Neuron (in vitro differentiated cells): ENCODE data around the gene RAB42.
"Not testable (repeated sequence)": the region's sequence is repeated elsewhere in the genome, so short reads cannot be mapped to it uniquely, and the experiment has no call there.

ENCODE experiments used
- H2AFZ ChIP-seq: one replicate; pipeline ENCODE4 v1.6.1; 2013; ENCODE audit warnings: low read depth, mild to moderate bottlenecking, inconsistent platforms, low read length, moderate library complexity
- H3K27me3 ChIP-seq: one replicate; pipeline ENCODE4 v1.6.1; 2013; ENCODE audit warnings: low read length; ENCODE audit not compliant: insufficient read depth
- H3K36me3 ChIP-seq: one replicate; pipeline ENCODE4 v1.6.1; 2013; ENCODE audit warnings: low read length; ENCODE audit not compliant: insufficient read depth
- H3K4me1 ChIP-seq: one replicate; pipeline ENCODE4 v1.6.1; 2013; ENCODE audit warnings: low read length; ENCODE audit not compliant: insufficient read depth
- H3K4me3 ChIP-seq: 2 replicates; pipeline ENCODE4 v1.5.1; 2013; ENCODE audit warnings: mild to moderate bottlenecking, low read length, moderate library complexity
- H3K9me3 ChIP-seq: one replicate; pipeline ENCODE4 v1.6.1; 2013; ENCODE audit warnings: low read length

The RAB42 gene

GRCh38 chr1:28577052-28577678, 14.9 kb upstream of the RAB42 start:
- H3K27me3 ChIP-seq = no peaks in the 10 kb centered on the region
- H3K36me3 ChIP-seq = peaks cover 52% of the 10 kb centered on the region

DNA sequence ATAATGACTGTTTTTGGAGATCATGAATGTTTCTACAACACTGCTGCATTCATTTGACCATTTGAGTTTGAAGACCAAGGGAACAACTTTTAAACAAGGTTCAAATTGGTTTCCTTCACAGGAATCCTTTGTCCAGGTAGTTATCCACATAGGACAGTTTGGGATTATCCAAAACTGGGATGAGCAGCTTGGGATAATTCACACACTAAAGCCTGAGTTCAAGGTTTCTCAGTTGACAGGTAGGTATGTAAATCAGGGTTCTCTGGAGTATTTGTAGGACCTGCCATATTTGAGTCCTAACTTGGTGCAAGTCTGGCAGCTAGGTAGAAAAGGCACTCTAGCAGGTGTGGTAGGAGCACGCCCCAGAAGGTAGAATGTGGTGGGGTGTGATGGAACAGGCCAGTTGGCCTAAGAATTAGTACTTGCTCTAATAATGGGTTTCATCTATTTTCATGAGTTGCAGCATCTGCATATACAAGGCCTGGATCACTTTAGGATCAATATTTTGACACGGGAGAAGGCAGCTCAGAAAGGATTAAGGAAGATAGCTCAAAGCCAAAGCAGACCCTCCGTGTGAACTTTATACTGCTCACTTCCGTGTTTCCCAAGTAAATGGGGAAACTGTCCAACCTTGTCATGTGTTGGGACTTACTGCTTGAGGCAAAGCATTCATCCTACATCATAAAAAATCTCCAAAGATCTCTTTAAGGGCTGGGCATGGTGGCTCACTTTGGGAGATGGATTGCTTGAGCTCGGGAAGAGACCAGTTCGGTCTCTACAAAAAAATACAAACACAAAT, 14.1 kb upstream of the RAB42 start:
- H3K4me1 ChIP-seq = peaks cover 18% of the 10 kb centered on the region
- no peaks in the 10 kb centered on the region for H3K27me3 ChIP-seq
- H3K4me3 ChIP-seq = no peak overlapping the region
- peaks cover 50% of the 10 kb centered on the region for H3K36me3 ChIP-seq
- no peak overlapping the region for H2AFZ ChIP-seq
- no peaks in the 10 kb centered on the region for H3K9me3 ChIP-seq

More at GRCh38 chr1:28577052-28577678, 14.9 kb upstream of the RAB42 start:
- no peak overlapping the region for H3K4me3 ChIP-seq
- H3K9me3 ChIP-seq = no peaks in the 10 kb centered on the region
- H2AFZ ChIP-seq = no peak overlapping the region
- peaks cover 15% of the 10 kb centered on the region for H3K4me1 ChIP-seq

DNA sequence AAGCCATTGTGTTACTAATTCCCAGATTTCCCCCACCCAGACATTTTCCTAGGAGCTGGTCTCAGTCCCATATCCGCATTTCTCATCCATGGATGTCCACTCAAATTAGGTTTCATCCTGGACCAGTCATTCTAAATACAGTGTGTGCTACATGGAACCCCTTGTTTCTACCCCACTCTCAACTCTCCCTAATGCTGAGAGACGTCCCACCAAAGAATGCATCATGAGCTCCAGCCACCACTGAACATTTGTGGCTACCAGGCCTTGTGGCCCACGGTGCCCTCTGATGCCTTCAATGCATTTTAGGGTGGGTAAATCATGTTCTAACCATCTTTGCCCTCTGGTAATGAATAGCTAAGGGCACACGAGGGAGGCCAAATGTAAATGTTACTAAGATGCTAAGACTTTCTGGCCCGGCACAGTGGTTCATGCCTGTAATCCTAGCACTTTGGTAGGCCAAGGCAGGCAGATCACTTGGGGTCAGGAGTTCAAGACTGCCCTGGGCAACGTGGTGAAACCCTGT, 13.3 kb upstream of the RAB42 start:
- Histone ChIP-seq H3K36me3 (peaks cover 47% of the 10 kb centered on the region), H2AFZ (no peak overlapping the region), H3K27me3 (no peaks in the 10 kb centered on the region), H3K9me3 (no peaks in the 10 kb centered on the region), H3K4me3 (no peak overlapping the region), H3K4me1 (peaks cover 18% of the 10 kb centered on the region)

GRCh38 chr1:28579401-28579800, 12.7 kb upstream of the RAB42 start:
- H3K27me3 ChIP-seq = no peaks in the 10 kb centered on the region
- no peaks in the 10 kb centered on the region for H3K9me3 ChIP-seq
- H3K4me1 ChIP-seq = peaks cover 18% of the 10 kb centered on the region
- H3K36me3 ChIP-seq = peaks cover 44% of the 10 kb centered on the region
- no peak overlapping the region for H3K4me3 ChIP-seq
- H2AFZ ChIP-seq = no peak overlapping the region

- peaks cover 18% of the 10 kb centered on the region for H3K4me1 ChIP-seq
- no peaks in the 10 kb centered on the region for H3K27me3 ChIP-seq
- H3K36me3 ChIP-seq = peaks cover 37% of the 10 kb centered on the region
- H3K4me3 ChIP-seq = peak overlapping the region; percentile 57
- no peaks in the 10 kb centered on the region for H3K9me3 ChIP-seq
- peak overlapping the region; percentile 98 for H2AFZ ChIP-seq
Observed at GRCh38 chr1:28580722-28581530, 11.1 kb upstream of the RAB42 start.

- H3K27me3 ChIP-seq = no peaks in the 10 kb centered on the region
- H3K4me1 ChIP-seq = peaks cover 18% of the 10 kb centered on the region
- H3K36me3 ChIP-seq = peaks cover 37% of the 10 kb centered on the region
- peak overlapping the region; percentile 57 for H3K4me3 ChIP-seq
- no peaks in the 10 kb centered on the region for H3K9me3 ChIP-seq
- peak overlapping the region; percentile 98 for H2AFZ ChIP-seq
Observed at GRCh38 chr1:28581531-28582247, 10.4 kb upstream of the RAB42 start.

DNA sequence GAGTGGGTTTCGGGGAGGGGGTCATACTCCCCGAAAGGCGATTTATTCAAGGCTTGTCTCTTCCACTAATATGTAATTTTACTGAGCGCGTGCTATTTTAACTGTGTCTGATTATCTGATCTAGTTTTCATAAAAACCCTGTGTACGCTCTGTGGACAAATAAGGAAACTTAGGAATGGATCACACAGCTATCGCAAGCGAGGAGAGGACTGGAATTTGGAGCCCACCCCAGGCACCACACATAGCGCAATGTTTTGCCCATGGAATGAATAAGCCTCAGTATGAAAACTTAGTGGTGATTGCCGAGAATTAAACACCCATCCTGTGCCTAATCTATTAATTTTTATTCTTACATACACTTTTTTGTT, 9.8 kb upstream of the RAB42 start:
- Histone ChIP-seq H2AFZ (peak overlapping the region; percentile 98), H3K4me1 (peaks cover 18% of the 10 kb centered on the region), H3K27me3 (no peaks in the 10 kb centered on the region), H3K36me3 (peaks cover 32% of the 10 kb centered on the region), H3K4me3 (peak overlapping the region; percentile 57), H3K9me3 (no peaks in the 10 kb centered on the region)

- not testable (repeated sequence) for H2AFZ ChIP-seq
Observed at GRCh38 chr1:28586585-28587391, 5.3 kb upstream of the RAB42 start.

GRCh38 chr1:28592321-28593071, 431 bp downstream of the RAB42 start:
- Histone ChIP-seq H3K36me3 (peaks cover 2% of the 10 kb centered on the region), H3K4me3 (peak overlapping the region; percentile 21), H3K27me3 (no peaks in the 10 kb centered on the region), H2AFZ (no peak overlapping the region), H3K9me3 (no peaks in the 10 kb centered on the region), H3K4me1 (no peaks in the 10 kb centered on the region)

More at GRCh38 chr1:28586585-28587391, 5.3 kb upstream of the RAB42 start:
- H3K9me3 ChIP-seq, H3K4me3 ChIP-seq, H3K4me1 ChIP-seq, H3K36me3 ChIP-seq, H3K27me3 ChIP-seq: not testable (repeated sequence)

DNA sequence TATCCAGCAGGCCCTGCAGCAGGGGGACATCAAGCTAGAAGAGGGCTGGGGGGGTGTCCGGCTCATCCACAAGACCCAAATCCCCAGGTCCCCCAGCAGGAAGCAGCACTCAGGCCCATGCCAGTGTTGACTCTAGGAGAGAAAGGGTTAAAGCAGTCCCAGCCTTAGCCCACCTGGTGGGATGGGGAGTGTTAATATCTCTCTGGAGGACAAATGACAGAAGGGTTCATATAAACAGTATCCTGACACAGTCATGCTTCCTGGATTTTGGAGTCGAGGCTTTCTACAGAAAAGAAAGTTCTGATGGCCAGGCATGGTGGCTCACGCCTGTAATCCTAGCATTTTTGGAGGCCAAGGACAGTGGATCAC, 1.9 kb downstream of the RAB42 start:
- not testable (repeated sequence) for H3K27me3 ChIP-seq, H3K4me3 ChIP-seq, H2AFZ ChIP-seq, H3K9me3 ChIP-seq, H3K4me1 ChIP-seq, H3K36me3 ChIP-seq

DNA sequence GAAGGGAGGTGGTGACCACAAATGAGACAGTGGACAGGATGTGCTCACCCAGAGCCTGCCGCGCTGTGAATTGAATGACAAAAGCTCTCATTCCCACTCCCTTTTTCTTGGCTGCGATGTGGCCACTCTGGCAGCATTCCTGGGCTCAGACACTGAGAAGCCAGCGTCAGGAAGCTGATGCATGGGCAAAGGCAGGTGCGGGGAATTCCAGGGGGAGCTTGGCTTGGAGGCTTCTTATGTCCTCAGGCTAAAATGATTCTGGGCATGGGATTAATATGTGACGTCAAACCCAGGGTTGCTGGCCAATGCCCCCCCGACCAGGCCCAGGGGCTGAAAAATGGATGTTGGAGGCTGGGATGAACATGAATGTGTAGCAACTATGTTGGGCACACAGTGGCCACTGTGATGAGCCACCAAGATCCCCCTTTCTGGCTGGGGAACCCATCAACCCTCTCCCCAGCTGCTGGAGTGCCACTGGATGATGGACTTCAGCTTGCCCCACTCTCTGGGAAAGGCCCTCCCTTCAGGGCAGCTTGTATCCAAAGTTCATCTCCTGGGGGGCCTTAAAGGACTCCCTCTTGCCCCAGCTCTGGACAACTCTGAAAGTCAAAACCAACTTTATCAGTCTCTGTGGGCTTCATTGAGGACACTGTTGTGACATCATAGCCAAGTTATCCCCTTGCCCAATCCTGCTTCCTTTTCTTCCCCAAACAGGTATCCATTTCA, 2.8 kb downstream of the RAB42 start:
- not testable (repeated sequence) for H3K36me3 ChIP-seq, H3K4me1 ChIP-seq, H3K4me3 ChIP-seq, H3K27me3 ChIP-seq, H2AFZ ChIP-seq, H3K9me3 ChIP-seq
